Parathyroid adenoma (tissue), 2 donors: ENCODE data around the gene ELMO2.

Experiments
- H2AFZ ChIP-seq: fragments of 300-600 bp; sonication (generic); one replicate; pipeline ENCODE4 v1.7.0; 2017; ENCODE audit warnings: antibody characterized with exemption, mild to moderate bottlenecking
- H3K27ac ChIP-seq: fragments of 300-600 bp; sonication (generic); one replicate; pipeline ENCODE4 v1.7.0; 2017
- H3K27me3 ChIP-seq: fragments of 300-600 bp; sonication (generic); one replicate; pipeline ENCODE4 v1.7.0; 2017; ENCODE audit warnings: low read length; ENCODE audit not compliant: control insufficient read depth, insufficient read depth
- H3K36me3 ChIP-seq: fragments of 300-600 bp; sonication (generic); one replicate; pipeline ENCODE4 v1.7.0; 2017; ENCODE audit warnings: low read length; ENCODE audit not compliant: control insufficient read depth, insufficient read depth
- H3K4me1 ChIP-seq: fragments of 300-600 bp; sonication (generic); one replicate; pipeline ENCODE4 v1.7.0; 2017; ENCODE audit warnings: control low read depth
- H3K4me2 ChIP-seq: fragments of 300-600 bp; sonication (generic); one replicate; pipeline ENCODE4 v1.7.0; 2017; ENCODE audit warnings: low read length
- H3K4me3 ChIP-seq: fragments of 300-600 bp; sonication (generic); one replicate; pipeline ENCODE4 v1.7.0; 2017; ENCODE audit warnings: low read depth, low read length
- H3K79me2 ChIP-seq: fragments of 300-600 bp; sonication (generic); one replicate; pipeline ENCODE4 v1.7.0; 2017; ENCODE audit warnings: control low read depth
- H3K9ac ChIP-seq: fragments of 300-600 bp; sonication (generic); one replicate; pipeline ENCODE4 v1.7.0; 2017; ENCODE audit warnings: mild to moderate bottlenecking
- H3K9me3 ChIP-seq: fragments of 300-600 bp; sonication (generic); one replicate; pipeline ENCODE4 v1.7.0; 2017; ENCODE audit warnings: low read length; ENCODE audit not compliant: control insufficient read depth
- TF ChIP-seq, protein P1 (sequence below): fragments of 300-600 bp; sonication (generic); IDR thresholded peaks from one replicate; pipeline ENCODE4 v1.7.0; 2017; ENCODE audit warnings: antibody characterized with exemption, mild to moderate bottlenecking
- donor health status: primary hyperparathyroidism.

ELMO2 gene

DNA sequence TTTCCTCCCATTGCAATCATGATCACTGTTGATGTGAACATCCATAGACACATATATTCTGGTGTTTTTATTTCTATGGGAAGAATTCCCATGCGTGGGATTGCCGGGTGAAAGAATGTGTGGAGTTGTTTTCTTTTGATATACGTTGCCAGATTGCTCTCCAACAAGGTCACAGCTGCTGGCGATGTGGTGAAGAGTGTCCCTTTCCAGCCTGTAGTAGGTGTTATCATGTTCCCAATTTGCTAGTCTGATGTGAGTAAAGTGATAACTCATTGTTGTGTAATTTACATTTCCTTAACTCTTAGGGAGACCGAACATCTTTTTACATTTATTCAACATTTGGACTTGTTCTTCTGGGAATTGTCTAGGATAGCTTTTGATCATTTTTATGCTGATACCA, 14.5 kb upstream of the ELMO2 start:
- H2AFZ ChIP-seq = no peak overlapping the region
- TF ChIP-seq, protein P1, sequence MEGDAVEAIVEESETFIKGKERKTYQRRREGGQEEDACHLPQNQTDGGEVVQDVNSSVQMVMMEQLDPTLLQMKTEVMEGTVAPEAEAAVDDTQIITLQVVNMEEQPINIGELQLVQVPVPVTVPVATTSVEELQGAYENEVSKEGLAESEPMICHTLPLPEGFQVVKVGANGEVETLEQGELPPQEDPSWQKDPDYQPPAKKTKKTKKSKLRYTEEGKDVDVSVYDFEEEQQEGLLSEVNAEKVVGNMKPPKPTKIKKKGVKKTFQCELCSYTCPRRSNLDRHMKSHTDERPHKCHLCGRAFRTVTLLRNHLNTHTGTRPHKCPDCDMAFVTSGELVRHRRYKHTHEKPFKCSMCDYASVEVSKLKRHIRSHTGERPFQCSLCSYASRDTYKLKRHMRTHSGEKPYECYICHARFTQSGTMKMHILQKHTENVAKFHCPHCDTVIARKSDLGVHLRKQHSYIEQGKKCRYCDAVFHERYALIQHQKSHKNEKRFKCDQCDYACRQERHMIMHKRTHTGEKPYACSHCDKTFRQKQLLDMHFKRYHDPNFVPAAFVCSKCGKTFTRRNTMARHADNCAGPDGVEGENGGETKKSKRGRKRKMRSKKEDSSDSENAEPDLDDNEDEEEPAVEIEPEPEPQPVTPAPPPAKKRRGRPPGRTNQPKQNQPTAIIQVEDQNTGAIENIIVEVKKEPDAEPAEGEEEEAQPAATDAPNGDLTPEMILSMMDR = no peak
- H3K9ac ChIP-seq = no peak overlapping the region
- H3K27me3 ChIP-seq = no peaks in the 10 kb centered on the region
- no peak overlapping the region for H3K27ac ChIP-seq
- H3K4me1 ChIP-seq = no peaks in the 10 kb centered on the region
- no peaks in the 10 kb centered on the region for H3K79me2 ChIP-seq
- no peak overlapping the region for H3K4me3 ChIP-seq
- no peaks in the 10 kb centered on the region for H3K9me3 ChIP-seq
- no peaks in the 10 kb centered on the region for H3K36me3 ChIP-seq
- no peak overlapping the region for H3K4me2 ChIP-seq

DNA sequence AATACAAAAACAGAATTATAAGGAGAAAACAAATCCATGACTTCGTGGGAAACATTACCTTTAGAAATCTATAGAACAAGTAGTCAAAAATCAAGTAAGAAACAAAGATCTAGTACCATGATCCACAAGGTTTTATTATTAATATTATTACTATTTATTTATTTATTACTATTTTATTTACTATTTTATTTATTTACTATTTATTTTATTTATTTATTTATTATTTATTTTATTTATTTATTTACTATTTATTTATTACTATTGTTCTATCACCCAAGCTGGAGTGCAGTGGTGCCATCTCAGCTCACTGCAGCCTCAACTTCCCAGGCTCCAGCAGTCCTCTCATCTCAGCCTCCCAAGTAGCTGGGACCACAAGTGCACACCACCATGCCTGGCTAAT, 13.5 kb upstream of the ELMO2 start:
- H3K27ac ChIP-seq = no peak overlapping the region
- H3K9me3 ChIP-seq = no peaks in the 10 kb centered on the region
- H3K9ac ChIP-seq = no peak overlapping the region
- no peak overlapping the region for H3K4me2 ChIP-seq
- no peak overlapping the region for H3K4me3 ChIP-seq
- no peaks in the 10 kb centered on the region for H3K36me3 ChIP-seq
- H3K79me2 ChIP-seq = no peaks in the 10 kb centered on the region
- TF ChIP-seq, protein P1 = no peak
- H3K27me3 ChIP-seq = no peaks in the 10 kb centered on the region
- no peaks in the 10 kb centered on the region for H3K4me1 ChIP-seq
- H2AFZ ChIP-seq = no peak overlapping the region

DNA sequence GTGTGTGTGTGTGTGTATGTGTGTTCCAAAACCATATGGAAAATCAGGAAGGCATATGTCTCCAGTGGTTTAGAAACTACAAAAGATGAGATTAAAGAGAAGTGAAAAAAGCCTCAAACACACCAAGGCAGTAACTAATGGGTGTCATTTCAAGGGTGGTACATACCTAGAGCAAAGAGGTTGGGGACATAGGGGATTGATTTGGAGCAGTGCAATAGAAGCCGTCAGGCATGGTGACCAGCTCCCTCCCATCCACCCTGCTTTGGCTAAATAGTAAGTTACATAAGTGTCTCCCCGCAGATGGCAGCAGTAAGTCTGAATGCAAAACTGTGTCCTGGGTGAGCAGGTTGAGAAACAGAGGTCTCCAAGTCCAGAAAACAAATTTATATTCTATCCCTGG, 10.4 kb upstream of the ELMO2 start:
- no peak overlapping the region for H3K9ac ChIP-seq
- no peaks in the 10 kb centered on the region for H3K79me2 ChIP-seq
- H3K27ac ChIP-seq = no peak overlapping the region
- H3K9me3 ChIP-seq = no peaks in the 10 kb centered on the region
- H3K27me3 ChIP-seq = no peaks in the 10 kb centered on the region
- no peaks in the 10 kb centered on the region for H3K4me1 ChIP-seq
- H3K4me3 ChIP-seq = no peak overlapping the region
- TF ChIP-seq, protein P1 = no peak
- H2AFZ ChIP-seq = no peak overlapping the region
- no peaks in the 10 kb centered on the region for H3K36me3 ChIP-seq
- no peak overlapping the region for H3K4me2 ChIP-seq

DNA sequence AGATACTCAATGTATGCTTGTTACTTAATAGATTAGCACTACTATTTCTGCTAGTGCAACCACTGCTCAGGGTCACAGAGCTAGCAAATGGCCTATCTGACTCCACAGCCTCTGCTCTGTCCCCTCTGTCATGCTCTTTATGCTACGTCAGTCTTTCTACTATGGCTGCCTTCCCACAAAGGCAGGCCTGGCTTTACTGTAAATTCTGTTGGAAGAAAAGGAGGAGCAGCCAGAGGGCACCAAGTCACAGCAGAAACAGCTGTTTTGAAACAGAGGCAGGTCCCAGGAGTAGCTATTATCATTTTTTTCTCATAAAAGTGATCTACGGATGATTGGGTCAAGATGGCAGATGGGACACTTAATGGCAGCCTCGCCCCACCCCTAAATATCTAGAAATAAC, 10.0 kb upstream of the ELMO2 start:
- Histone ChIP-seq H3K9ac (no peak overlapping the region), H3K4me2 (no peak overlapping the region), H3K9me3 (no peaks in the 10 kb centered on the region), H2AFZ (no peak overlapping the region), H3K27me3 (no peaks in the 10 kb centered on the region), H3K4me1 (no peaks in the 10 kb centered on the region), H3K79me2 (no peaks in the 10 kb centered on the region), H3K27ac (no peak overlapping the region), H3K36me3 (no peaks in the 10 kb centered on the region), H3K4me3 (no peak overlapping the region)
- TF ChIP-seq, protein P1 = no peak

DNA sequence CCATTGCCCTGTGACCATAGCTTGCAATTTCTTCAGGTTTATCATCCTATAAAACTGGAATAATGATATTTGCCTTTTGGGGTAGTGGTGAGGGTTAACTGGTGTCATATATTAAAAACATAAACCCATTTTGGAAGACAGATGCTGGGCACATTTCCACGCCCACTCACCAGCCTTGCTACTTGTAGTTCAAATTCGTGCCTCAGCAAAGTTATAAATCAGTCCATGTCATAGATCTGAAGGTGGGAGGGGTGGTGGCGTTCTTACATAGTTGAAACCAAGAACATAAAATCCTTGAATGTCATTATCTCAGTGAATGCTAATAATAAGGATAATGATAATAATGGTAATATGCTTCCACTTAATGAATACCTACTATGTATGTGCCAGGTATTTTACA, 9.4 kb upstream of the ELMO2 start:
- H3K4me3 ChIP-seq = no peak overlapping the region
- no peaks in the 10 kb centered on the region for H3K79me2 ChIP-seq
- no peak overlapping the region for H3K9ac ChIP-seq
- H3K4me2 ChIP-seq = no peak overlapping the region
- H2AFZ ChIP-seq = no peak overlapping the region
- H3K27ac ChIP-seq = no peak overlapping the region
- H3K9me3 ChIP-seq = no peaks in the 10 kb centered on the region
- no peaks in the 10 kb centered on the region for H3K4me1 ChIP-seq
- no peaks in the 10 kb centered on the region for H3K27me3 ChIP-seq
- H3K36me3 ChIP-seq = no peaks in the 10 kb centered on the region
- TF ChIP-seq, protein P1 = no peak
